GM12865 (cell line): ENCODE data around the gene RTP5.

ENCODE experiments used
- DNase-seq: peaks from one replicate; pipeline ENCODE4 v3.0.0; 2010; ENCODE audit warnings: low read depth
- H3K4me3 ChIP-seq: 2 replicates; pipeline ENCODE4 v1.5.1; 2011; ENCODE audit warnings: mild to moderate bottlenecking, low read depth, low read length, control low read depth
- TF ChIP-seq, protein P1 (sequence below): IDR thresholded peaks from 2 replicates; pipeline ENCODE4 v1.5.1; 2011; ENCODE audit warnings: low read length, control low read depth, low read depth, inconsistent platforms; ENCODE audit not compliant: insufficient read depth; ENCODE audit errors: missing control alignments

Gene RTP5

DNA sequence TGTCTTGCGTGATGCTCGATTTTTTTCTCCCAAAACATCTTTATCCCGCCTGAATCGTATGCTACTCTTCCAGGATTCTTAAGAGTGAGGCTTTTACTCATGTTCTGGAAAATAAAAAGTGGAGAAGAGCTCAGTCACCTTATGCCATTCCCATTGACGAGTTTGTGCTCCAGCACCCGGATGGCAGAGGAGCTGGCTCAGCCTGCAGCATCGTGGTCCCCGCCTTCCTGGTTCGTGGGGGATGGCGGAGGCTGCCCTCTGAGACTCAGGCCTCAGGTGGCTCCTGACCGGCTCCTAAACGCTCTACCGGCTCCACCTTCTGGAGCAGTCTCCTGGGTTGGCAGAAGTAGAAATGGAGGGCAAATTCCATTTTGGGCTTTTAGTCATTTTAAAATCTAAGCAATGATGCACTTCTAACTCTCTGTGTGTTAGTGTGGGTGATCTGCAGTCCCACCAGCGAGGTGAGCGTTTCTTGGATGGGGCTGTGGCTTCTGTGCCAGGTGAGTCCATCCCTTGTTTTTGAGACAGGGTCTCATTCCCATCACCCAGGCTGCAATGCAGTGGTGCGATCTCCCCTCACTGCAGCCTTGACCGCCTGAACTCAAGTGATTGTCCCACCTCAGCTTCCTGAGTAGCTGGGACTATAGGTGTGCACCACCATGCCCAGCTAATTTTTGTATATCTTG, 27.8 kb downstream of the RTP5 start:
- H3K4me3 ChIP-seq, result no peak overlapping the region
- DNase-seq, result no peak
- TF ChIP-seq, protein P1, sequence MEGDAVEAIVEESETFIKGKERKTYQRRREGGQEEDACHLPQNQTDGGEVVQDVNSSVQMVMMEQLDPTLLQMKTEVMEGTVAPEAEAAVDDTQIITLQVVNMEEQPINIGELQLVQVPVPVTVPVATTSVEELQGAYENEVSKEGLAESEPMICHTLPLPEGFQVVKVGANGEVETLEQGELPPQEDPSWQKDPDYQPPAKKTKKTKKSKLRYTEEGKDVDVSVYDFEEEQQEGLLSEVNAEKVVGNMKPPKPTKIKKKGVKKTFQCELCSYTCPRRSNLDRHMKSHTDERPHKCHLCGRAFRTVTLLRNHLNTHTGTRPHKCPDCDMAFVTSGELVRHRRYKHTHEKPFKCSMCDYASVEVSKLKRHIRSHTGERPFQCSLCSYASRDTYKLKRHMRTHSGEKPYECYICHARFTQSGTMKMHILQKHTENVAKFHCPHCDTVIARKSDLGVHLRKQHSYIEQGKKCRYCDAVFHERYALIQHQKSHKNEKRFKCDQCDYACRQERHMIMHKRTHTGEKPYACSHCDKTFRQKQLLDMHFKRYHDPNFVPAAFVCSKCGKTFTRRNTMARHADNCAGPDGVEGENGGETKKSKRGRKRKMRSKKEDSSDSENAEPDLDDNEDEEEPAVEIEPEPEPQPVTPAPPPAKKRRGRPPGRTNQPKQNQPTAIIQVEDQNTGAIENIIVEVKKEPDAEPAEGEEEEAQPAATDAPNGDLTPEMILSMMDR, result no peak

DNA sequence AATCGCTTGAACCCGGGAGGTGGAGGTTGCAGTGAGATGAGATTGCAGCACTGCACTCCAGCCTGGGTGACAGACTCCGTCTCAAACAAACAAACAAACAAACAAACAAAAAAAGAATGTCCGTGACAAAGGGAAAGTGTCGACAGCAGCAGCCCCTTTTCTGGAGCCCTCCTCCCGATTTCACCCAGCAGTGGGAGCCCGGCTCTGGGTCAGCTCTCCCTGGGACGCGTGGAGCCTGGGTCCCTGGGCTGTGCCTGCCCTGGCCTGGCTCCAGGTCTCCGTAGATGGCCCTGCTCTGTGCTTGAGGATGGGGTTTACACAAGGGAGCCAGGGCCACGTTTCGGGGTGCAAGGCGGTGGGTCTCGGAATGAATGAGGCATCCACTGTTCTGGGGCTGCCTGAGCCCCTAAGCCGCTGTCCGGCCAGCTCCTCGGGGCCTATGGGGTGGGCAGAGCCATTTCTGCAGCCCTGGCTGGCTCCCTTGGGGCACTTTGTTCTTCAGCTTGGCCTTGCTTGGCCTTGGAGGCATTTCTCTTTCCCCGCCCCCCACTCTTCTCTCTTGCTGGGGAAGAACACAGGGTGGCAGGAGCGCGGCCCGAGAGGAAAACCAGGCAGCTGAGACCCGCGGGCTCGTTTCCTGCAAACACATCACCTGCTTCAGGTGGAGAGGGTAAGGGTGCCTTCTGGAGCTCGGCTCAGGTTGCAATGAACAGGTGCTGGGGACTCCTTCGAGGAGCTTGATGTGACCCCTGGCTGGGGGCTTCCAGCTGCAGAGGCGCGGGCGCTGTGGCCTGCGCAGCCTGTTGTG, 29.1 kb downstream of the RTP5 start:
- no peak for DNase-seq
- TF ChIP-seq, protein P1, result no peak
- H3K4me3 ChIP-seq, result no peak overlapping the region

DNA sequence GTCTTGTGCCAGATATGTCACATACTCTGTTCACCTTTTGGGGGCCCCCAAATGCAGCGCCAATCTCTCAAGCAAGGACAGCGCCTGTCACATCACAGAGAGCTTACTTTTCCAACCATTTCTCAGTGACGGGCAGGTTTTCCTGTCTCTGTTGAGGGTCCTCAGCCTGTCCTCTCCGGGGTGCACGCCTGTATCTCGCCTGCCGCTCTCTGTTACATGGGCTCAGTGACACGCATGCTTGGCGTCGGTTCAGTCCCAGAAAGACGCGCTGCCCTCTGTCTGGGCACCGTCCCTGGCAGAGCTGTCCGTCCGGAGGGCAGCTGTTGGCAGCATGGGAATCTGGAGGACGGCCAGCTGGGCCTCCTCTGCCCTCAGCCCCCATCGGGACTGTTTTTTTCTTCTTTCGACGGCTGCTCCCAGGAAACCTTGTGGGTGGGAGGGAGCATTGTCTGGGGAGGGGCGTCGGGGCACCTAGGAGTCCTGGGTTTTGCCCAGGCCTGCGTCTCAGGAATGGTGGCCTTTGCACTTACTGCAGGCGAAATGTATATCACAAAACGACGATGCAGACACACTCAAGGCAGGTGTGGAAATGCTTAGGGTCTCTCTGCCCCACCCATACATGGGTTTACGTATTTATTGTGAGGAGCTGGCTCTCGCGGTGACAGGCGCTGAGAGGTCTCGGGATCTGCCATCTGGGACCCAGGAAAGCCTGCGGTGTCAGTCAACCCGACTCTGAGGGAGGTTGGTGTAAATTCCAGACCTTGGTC, 30.9 kb downstream of the RTP5 start:
- TF ChIP-seq, protein P1, result no peak
- no peak for DNase-seq
- no peak overlapping the region for H3K4me3 ChIP-seq

DNA sequence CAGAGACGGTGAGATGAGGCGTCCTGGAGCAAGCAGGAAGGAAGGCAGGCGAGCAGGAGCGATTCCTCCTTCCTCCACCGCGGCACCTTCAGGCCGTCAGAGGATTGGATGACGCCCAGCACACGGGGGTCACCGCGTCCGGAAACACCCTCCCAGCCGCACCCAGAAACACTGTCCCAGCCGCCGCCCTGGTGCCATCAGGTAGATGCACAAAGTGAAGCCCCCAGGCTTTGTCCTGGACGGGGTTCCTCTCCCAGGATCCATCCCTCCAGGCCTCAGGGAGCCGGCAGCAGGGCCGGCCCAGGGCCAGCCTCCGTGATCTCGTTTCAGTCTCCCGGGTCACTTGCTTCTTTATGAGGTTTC, 31.5 kb downstream of the RTP5 start:
- H3K4me3 ChIP-seq, result no peak overlapping the region
- no peak for DNase-seq
- TF ChIP-seq, protein P1, result no peak

DNA sequence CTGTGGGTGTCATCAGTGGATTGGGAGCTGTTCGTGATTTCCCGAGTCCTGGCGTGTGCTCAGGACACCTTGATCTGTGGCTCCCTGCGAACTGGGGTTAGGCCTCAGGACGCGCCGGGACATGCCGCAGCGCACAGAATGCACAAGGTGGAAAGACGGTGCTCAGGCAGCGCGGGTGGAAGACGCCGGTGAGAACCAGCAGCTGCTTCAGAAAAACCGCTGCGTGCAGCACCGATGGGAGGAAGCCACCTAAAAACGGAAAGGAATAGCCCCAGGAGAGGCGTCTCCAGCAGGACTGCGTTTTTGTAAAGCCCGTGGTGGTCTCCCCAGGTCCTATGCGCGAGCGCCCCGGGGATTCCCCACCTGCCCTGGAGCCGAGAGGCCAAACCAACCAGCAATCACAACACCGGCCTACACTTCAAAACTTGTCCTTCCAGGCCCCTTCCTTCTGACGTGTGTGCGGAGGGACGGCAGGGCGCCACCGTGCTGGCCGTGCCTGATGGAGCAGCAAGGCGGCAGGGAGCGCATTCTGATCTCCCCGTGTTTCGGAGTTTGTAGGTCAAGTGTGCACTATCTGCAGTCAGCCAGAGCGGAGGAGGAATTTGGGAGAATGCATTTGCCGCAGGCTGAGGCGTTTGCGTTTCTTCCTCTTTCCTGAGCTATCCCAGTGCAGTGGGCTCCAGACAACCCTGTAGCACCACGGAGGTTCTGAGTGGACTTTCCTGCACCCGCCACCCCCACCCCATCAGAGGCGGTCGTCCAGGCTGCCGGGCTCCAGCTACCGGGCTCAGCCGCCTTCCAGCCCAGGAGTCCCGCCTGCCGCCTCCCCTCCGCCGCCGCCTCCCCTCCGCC, 32.2 kb downstream of the RTP5 start:
- no peak overlapping the region for H3K4me3 ChIP-seq
- DNase-seq, result no peak
- TF ChIP-seq, protein P1, result no peak

DNA sequence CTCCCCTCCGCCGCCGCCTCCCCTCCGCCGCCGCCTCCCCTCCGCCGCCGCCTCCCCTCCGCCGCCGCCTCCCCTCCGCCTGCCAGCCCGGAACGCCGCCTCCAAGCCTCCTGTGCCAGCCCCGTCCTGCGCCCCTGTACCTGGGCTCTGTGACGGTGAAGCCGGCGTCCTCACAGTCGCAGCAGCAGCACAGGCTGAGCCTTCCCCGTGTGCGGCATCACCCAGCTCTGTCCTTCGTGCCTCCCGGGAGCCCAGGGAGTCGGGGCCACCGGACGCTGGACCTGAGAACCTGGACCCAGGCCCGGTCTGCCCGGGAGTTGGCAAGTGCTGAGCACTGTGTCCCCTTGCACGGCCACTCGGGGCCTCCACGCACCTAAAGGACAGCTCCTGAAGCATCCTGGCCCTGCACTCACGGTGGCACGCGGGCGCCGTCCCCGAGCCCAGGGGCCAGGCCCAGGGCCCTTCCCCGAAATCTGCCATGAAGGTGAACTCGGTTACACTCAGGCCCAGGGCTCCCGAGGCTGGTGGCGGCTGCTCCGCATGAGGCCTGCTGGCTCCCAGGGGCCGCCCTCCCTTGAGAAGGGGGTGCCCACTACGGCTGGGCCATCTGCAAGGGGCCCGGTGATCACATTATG, 32.9 kb downstream of the RTP5 start:
- DNase-seq, result no peak
- no peak overlapping the region for H3K4me3 ChIP-seq
- TF ChIP-seq, protein P1, result no peak
